Astrocyte (in vitro differentiated cells and primary cell): ENCODE results near the gene NRG2.

ENCODE experiments used
- CTCF ChIP-seq: IDR thresholded peaks from 2 replicates; pipeline ENCODE4 v1.5.1; 2011; ENCODE audit warnings: low read depth, mild to moderate bottlenecking, inconsistent platforms, low read length, moderate library complexity; ENCODE audit not compliant: insufficient read depth
- EZH2 ChIP-seq: IDR thresholded peaks from 2 replicates; pipeline ENCODE4 v1.6.1; 2012; ENCODE audit warnings: mild to moderate bottlenecking, low read length, inconsistent platforms; ENCODE audit not compliant: insufficient read depth

- no peak for TF ChIP-seq CTCF
- TF ChIP-seq EZH2: no peak
These were observed 136.4 kb downstream of the NRG2 start for GRCh38 chr5:139906661-139907060.
